Activated effector memory CD4-positive, alpha-beta T cell treated with anti-CD3 and anti-CD28 coated beads, Interleukin-2, amount 50 U/mL, for 16 hours (primary cell): Measurements from ENCODE around the gene NUP43.
"Not testable (repeated sequence)": the region's sequence is repeated elsewhere in the genome, so short reads cannot be mapped to it uniquely, and the experiment has no call there.

ENCODE experiments used
- DNase-seq: peaks from one replicate; pipeline ENCODE4 v3.0.0-alpha.2; 2020

The NUP43 gene

GRCh38 chr6:149746147-149746946 lies at the start of gene NUP43:
TSS of gene NUP43 (minus strand) at chr6:149746529. CDS start at chr6:149746495, 34 bp downstream.
- DNase-seq = peak; percentile 96

GRCh38 chr6:149783551-149783950 lies 37.2 kb upstream of the NUP43 start:
- no peak for DNase-seq

GRCh38 chr6:149782337-149782736 lies 36.0 kb upstream of the NUP43 start:
- no peak for DNase-seq

GRCh38 chr6:149781715-149782114 lies 35.4 kb upstream of the NUP43 start:
- DNase-seq = no peak

- no peak for DNase-seq
Observed at GRCh38 chr6:149779644-149779963, 33.3 kb upstream of the NUP43 start.

GRCh38 chr6:149777624-149778023 lies 31.3 kb upstream of the NUP43 start:
- no peak for DNase-seq

- no peak for DNase-seq
Observed at GRCh38 chr6:149771925-149772324, 25.6 kb upstream of the NUP43 start.

GRCh38 chr6:149771185-149771584 lies 24.9 kb upstream of the NUP43 start:
- no peak for DNase-seq

- no peak for DNase-seq
Observed at GRCh38 chr6:149769676-149770075, 23.3 kb upstream of the NUP43 start.

GRCh38 chr6:149766156-149766769 lies 19.9 kb upstream of the NUP43 start:
- DNase-seq = no peak

GRCh38 chr6:149763866-149764265 lies 17.5 kb upstream of the NUP43 start:
- no peak for DNase-seq

- DNase-seq = no peak
Observed at GRCh38 chr6:149761438-149761837, 15.1 kb upstream of the NUP43 start.

GRCh38 chr6:149756261-149756636 lies 9.9 kb upstream of the NUP43 start:
- DNase-seq = no peak

- no peak for DNase-seq
Observed at GRCh38 chr6:149755300-149756260, 9.3 kb upstream of the NUP43 start.

GRCh38 chr6:149754548-149754947 lies 8.2 kb upstream of the NUP43 start:
- DNase-seq = no peak

- not testable (repeated sequence) for DNase-seq
Observed at GRCh38 chr6:149753374-149753637, 7.0 kb upstream of the NUP43 start.

GRCh38 chr6:149752600-149753373 lies 6.5 kb upstream of the NUP43 start:
- DNase-seq = no peak

- not testable (repeated sequence) for DNase-seq
Observed at GRCh38 chr6:149751920-149752319, 5.6 kb upstream of the NUP43 start.

GRCh38 chr6:149751239-149751638 lies 4.9 kb upstream of the NUP43 start:
- no peak for DNase-seq

- DNase-seq = peak; percentile 83
Observed at GRCh38 chr6:149750136-149750609, 3.8 kb upstream of the NUP43 start.

GRCh38 chr6:149749594-149750135 lies 3.3 kb upstream of the NUP43 start, which contains the start of gene PCMT1:
TSS of gene PCMT1 (plus strand) at chr6:149749741. CDS start at chr6:149749902, 161 bp downstream.
- peak; percentile 97 for DNase-seq

GRCh38 chr6:149749082-149749593 lies 2.8 kb upstream of the NUP43 start:
- not testable (repeated sequence) for DNase-seq
